Mesendoderm (in vitro differentiated cells): ENCODE results near the gene EPG5.
A peak's percentile ranks its signal among the peaks of the same experiment; 100 is the strongest.

ENCODE experiments used
- DNase-seq: peaks from one replicate; pipeline ENCODE4 v3.0.0; 2013
- H2AK5ac ChIP-seq: 2 replicates; pipeline ENCODE4 v1.6.1; 2013; ENCODE audit warnings: low read length, inconsistent platforms
- H2BK120ac ChIP-seq: 2 replicates; pipeline ENCODE4 v1.6.1; 2013; ENCODE audit warnings: low read depth, mild to moderate bottlenecking, low read length, moderate library complexity, mixed read lengths
- H2BK15ac ChIP-seq: replicated peaks from 2 replicates; pipeline ENCODE4 v1.6.1; 2013; ENCODE audit warnings: low read depth, mild to moderate bottlenecking, moderate library complexity
- H2BK5ac ChIP-seq: 2 replicates; pipeline ENCODE4 v1.6.1; 2013; ENCODE audit warnings: low read length, inconsistent platforms
- H3K18ac ChIP-seq: 2 replicates; pipeline ENCODE4 v1.6.1; 2013; ENCODE audit warnings: mild to moderate bottlenecking, low read length, mixed read lengths
- H3K23ac ChIP-seq: one replicate; pipeline ENCODE4 v1.6.1; 2013; ENCODE audit warnings: low read length
- H3K27ac ChIP-seq: 2 replicates; pipeline ENCODE4 v1.5.1; 2013; ENCODE audit warnings: low read depth, mild to moderate bottlenecking, inconsistent platforms, low read length, moderate library complexity
- H3K27me3 ChIP-seq: 2 replicates; pipeline ENCODE4 v1.6.1; 2013; ENCODE audit warnings: low read length, control low read depth, mild to moderate bottlenecking, inconsistent platforms; ENCODE audit not compliant: insufficient read depth, poor library complexity
- H3K36me3 ChIP-seq: 2 replicates; pipeline ENCODE4 v1.6.1; 2013; ENCODE audit warnings: low read length, inconsistent platforms; ENCODE audit not compliant: control insufficient read depth, insufficient read depth
- H3K4ac ChIP-seq: one replicate; pipeline ENCODE4 v1.6.1; 2013; ENCODE audit warnings: low read depth, mild to moderate bottlenecking, low read length, moderate library complexity
- H3K4me1 ChIP-seq: 2 replicates; pipeline ENCODE4 v1.6.1; 2013; ENCODE audit warnings: low read depth, low read length, inconsistent platforms; ENCODE audit not compliant: control insufficient read depth
- H3K4me2 ChIP-seq: 2 replicates; pipeline ENCODE4 v1.6.1; 2013; ENCODE audit warnings: low read length
- H3K4me3 ChIP-seq: 2 replicates; pipeline ENCODE4 v1.5.1; 2013; ENCODE audit warnings: mild to moderate bottlenecking, low read length
- H3K56ac ChIP-seq: one replicate; pipeline ENCODE4 v1.6.1; 2013; ENCODE audit warnings: low read length
- H3K79me1 ChIP-seq: 2 replicates; pipeline ENCODE4 v1.6.1; 2013; ENCODE audit warnings: low read length, inconsistent platforms
- H3K79me2 ChIP-seq: 2 replicates; pipeline ENCODE4 v1.6.1; 2013; ENCODE audit warnings: mild to moderate bottlenecking, low read length; ENCODE audit not compliant: control insufficient read depth, insufficient read depth
- H3K9ac ChIP-seq: 2 replicates; pipeline ENCODE4 v1.6.1; 2013; ENCODE audit warnings: low read length, inconsistent platforms
- H4K5ac ChIP-seq: one replicate; pipeline ENCODE4 v1.6.1; 2013; ENCODE audit warnings: low read length
- H4K8ac ChIP-seq: one replicate; pipeline ENCODE4 v1.6.1; 2013; ENCODE audit warnings: low read depth, mild to moderate bottlenecking, control low read depth, low read length, moderate library complexity
- WGBS: extraction: QIAGEN DNeasy Blood & Tissue Kit; methylation state at CpG from one replicate; pipeline ENCODE4 v1.1.7; 2013; ENCODE audit warnings: low lambda C conversion rate, missing lambda C conversion rate; ENCODE audit not compliant: insufficient coverage; ENCODE audit errors: extremely low coverage; 5-methylcytosine and 5-hydroxymethylcytosine counted together

Gene EPG5

DNA sequence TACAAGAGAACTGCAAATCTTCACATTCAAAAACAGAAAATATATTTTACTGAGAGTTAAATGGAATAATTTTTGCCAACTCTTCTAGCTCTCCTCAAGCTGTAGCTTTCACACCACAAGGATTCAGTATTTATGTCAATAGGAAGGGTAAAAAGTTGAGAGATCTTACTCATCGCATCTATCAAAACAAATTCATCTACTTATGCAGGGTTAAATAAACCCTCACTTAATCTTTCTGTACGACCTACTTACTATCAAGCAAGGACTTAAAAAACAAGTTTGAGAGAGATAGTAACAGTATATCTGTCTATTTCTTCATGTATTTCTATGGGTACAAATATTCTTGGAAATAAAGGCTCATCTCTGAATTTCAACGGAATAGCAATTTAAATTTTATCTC lies 106.2 kb downstream of the EPG5 start:
- no peak overlapping the region for H3K4ac ChIP-seq
- H4K5ac ChIP-seq: no peak overlapping the region
- H3K18ac ChIP-seq: no peak overlapping the region
- no peaks in the 10 kb centered on the region for H3K27me3 ChIP-seq
- no CpG with 5 or more reads among the region's 3 CpGs for WGBS
- no peaks in the 10 kb centered on the region for H3K79me1 ChIP-seq
- H2BK5ac ChIP-seq: no peak overlapping the region
- no peak overlapping the region for H4K8ac ChIP-seq
- H3K56ac ChIP-seq: no peak overlapping the region
- H2AK5ac ChIP-seq: no peak overlapping the region
- H3K79me2 ChIP-seq: no peaks in the 10 kb centered on the region
- no peak overlapping the region for H3K23ac ChIP-seq
- no peak overlapping the region for H2BK120ac ChIP-seq
- no peak overlapping the region for H3K9ac ChIP-seq
- H3K4me3 ChIP-seq: no peak overlapping the region
- H3K4me1 ChIP-seq: no peaks in the 10 kb centered on the region
- H3K36me3 ChIP-seq: no peaks in the 10 kb centered on the region
- H3K4me2 ChIP-seq: no peak overlapping the region
- no peak overlapping the region for H3K27ac ChIP-seq
- H2BK15ac ChIP-seq: no peak overlapping the region
- no peak for DNase-seq

DNA sequence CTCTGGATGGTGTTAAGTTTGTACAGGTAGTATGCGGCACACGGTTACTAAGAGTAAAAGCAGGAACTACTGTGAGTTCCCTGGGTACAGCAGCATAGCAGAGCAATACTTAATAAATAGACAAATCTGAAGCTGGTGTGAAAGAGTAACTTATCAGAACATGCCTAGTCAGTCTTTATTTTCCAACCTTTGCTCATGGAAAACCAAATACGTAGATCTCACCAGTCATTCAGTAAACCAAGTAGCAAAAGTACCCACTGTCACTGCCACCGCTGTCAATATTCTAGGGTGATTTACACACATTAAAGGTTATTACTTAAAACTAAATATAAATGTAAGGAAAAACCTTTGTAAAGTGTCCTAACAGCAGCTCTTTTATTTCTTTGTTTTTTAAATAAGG lies 106.6 kb downstream of the EPG5 start:
- Histone ChIP-seq H4K8ac (no peak overlapping the region), H3K23ac (no peak overlapping the region), H2BK15ac (no peak overlapping the region), H3K27me3 (no peaks in the 10 kb centered on the region), H2AK5ac (no peak overlapping the region), H3K56ac (no peak overlapping the region), H3K4ac (no peak overlapping the region), H4K5ac (no peak overlapping the region), H3K18ac (no peak overlapping the region), H2BK5ac (no peak overlapping the region), H3K4me3 (no peak overlapping the region), H3K36me3 (no peaks in the 10 kb centered on the region), H3K4me2 (no peak overlapping the region), H3K27ac (no peak overlapping the region), H3K4me1 (no peaks in the 10 kb centered on the region), H3K79me1 (no peaks in the 10 kb centered on the region), H3K9ac (no peak overlapping the region), H2BK120ac (no peak overlapping the region), H3K79me2 (no peaks in the 10 kb centered on the region)
- DNase-seq: no peak
- no CpG with 5 or more reads among the region's 4 CpGs for WGBS

- H2BK5ac ChIP-seq: no peak overlapping the region
- no peaks in the 10 kb centered on the region for H3K4me1 ChIP-seq
- no CpG with 5 or more reads among the region's 3 CpGs for WGBS
- H2BK15ac ChIP-seq: no peak overlapping the region
- H3K18ac ChIP-seq: no peak overlapping the region
- DNase-seq: no peak
- no peaks in the 10 kb centered on the region for H3K79me2 ChIP-seq
- no peak overlapping the region for H3K4me2 ChIP-seq
- no peak overlapping the region for H3K56ac ChIP-seq
- no peak overlapping the region for H3K4me3 ChIP-seq
- no peaks in the 10 kb centered on the region for H3K79me1 ChIP-seq
- H3K36me3 ChIP-seq: no peaks in the 10 kb centered on the region
- no peak overlapping the region for H3K27ac ChIP-seq
- no peak overlapping the region for H3K23ac ChIP-seq
- H4K8ac ChIP-seq: no peak overlapping the region
- H3K9ac ChIP-seq: no peak overlapping the region
- H3K4ac ChIP-seq: no peak overlapping the region
- H4K5ac ChIP-seq: no peak overlapping the region
- H2AK5ac ChIP-seq: no peak overlapping the region
- no peak overlapping the region for H2BK120ac ChIP-seq
- H3K27me3 ChIP-seq: no peaks in the 10 kb centered on the region
Observed at GRCh38 chr18:45859334-45859733, 107.8 kb downstream of the EPG5 start.

DNA sequence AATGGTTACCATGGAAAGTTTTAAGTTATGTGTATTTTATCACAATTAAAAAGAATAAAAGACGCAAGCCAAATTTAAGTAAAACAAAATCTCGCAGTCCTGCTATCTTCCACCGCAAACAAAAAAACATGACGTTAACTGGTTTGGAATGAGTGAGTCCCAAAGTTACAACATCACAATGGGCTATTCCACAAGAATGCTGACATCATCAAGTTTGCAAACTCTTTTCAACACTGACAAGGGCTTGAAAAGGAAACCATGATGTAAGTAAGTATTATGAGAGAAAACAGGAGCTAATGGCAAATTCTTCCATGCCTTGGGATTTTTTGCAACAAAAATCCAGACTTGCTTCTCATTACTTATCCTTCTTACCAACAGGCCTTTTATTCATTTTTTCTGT lies 110.6 kb downstream of the EPG5 start:
- H2BK15ac ChIP-seq: no peak overlapping the region
- no peak overlapping the region for H3K27ac ChIP-seq
- no peak overlapping the region for H3K4me3 ChIP-seq
- H3K56ac ChIP-seq: no peak overlapping the region
- no peak for DNase-seq
- H4K8ac ChIP-seq: no peak overlapping the region
- H2BK5ac ChIP-seq: no peak overlapping the region
- H3K4ac ChIP-seq: no peak overlapping the region
- H3K79me2 ChIP-seq: no peaks in the 10 kb centered on the region
- no peak overlapping the region for H3K23ac ChIP-seq
- no peak overlapping the region for H3K9ac ChIP-seq
- no peaks in the 10 kb centered on the region for H3K4me1 ChIP-seq
- H3K36me3 ChIP-seq: no peaks in the 10 kb centered on the region
- WGBS: no CpG with 5 or more reads among the region's 4 CpGs
- H3K27me3 ChIP-seq: no peaks in the 10 kb centered on the region
- no peak overlapping the region for H3K18ac ChIP-seq
- H4K5ac ChIP-seq: no peak overlapping the region
- no peak overlapping the region for H2AK5ac ChIP-seq
- H2BK120ac ChIP-seq: no peak overlapping the region
- H3K79me1 ChIP-seq: no peaks in the 10 kb centered on the region
- no peak overlapping the region for H3K4me2 ChIP-seq

GRCh38 chr18:45854036-45854586 lies 113.0 kb downstream of the EPG5 start:
- Histone ChIP-seq H3K4me3 (no peak overlapping the region), H4K5ac (no peak overlapping the region), H3K9ac (no peak overlapping the region), H2BK120ac (no peak overlapping the region), H3K27ac (no peak overlapping the region), H2BK15ac (no peak overlapping the region), H3K18ac (no peak overlapping the region), H3K56ac (no peak overlapping the region), H4K8ac (no peak overlapping the region), H3K23ac (no peak overlapping the region), H3K79me1 (no peaks in the 10 kb centered on the region), H3K27me3 (no peaks in the 10 kb centered on the region), H3K79me2 (no peaks in the 10 kb centered on the region), H3K4me2 (no peak overlapping the region), H3K4ac (no peak overlapping the region), H2AK5ac (no peak overlapping the region), H2BK5ac (no peak overlapping the region), H3K36me3 (no peaks in the 10 kb centered on the region), H3K4me1 (no peaks in the 10 kb centered on the region)
- DNase-seq: peak; percentile 45
- no CpG with 5 or more reads among the region's 2 CpGs for WGBS

DNA sequence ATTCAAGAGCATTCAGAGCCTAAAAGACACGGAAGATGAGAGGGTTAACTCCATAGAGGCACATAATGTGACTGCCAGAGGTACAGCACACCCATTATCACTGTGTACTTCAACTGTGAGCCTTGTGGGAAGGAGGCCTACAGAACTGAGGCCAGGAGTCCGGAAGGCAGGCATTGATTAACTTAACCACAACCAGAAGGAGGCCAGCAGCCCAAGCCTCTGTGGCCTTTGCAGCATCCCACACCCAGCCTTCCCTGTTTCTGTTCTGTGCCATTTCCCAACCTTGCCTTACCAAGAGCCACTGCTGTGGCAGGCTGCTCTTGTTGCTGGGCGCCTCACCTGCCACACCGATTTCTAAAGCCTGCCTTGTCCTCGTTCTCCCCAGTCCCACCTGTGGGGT lies 114.5 kb downstream of the EPG5 start:
- H2BK5ac ChIP-seq: no peak overlapping the region
- H3K4me2 ChIP-seq: no peak overlapping the region
- H2BK120ac ChIP-seq: no peak overlapping the region
- H3K4me1 ChIP-seq: no peaks in the 10 kb centered on the region
- no peak overlapping the region for H3K4ac ChIP-seq
- no peak overlapping the region for H3K18ac ChIP-seq
- H2AK5ac ChIP-seq: no peak overlapping the region
- H4K5ac ChIP-seq: no peak overlapping the region
- H3K36me3 ChIP-seq: no peaks in the 10 kb centered on the region
- no peak overlapping the region for H3K9ac ChIP-seq
- H3K56ac ChIP-seq: no peak overlapping the region
- no peak overlapping the region for H2BK15ac ChIP-seq
- DNase-seq: no peak
- H3K27me3 ChIP-seq: no peaks in the 10 kb centered on the region
- no peak overlapping the region for H3K23ac ChIP-seq
- no peaks in the 10 kb centered on the region for H3K79me2 ChIP-seq
- no peak overlapping the region for H3K27ac ChIP-seq
- no peaks in the 10 kb centered on the region for H3K79me1 ChIP-seq
- H4K8ac ChIP-seq: no peak overlapping the region
- WGBS: no CpG with 5 or more reads among the region's 5 CpGs
- H3K4me3 ChIP-seq: no peak overlapping the region
